Upper lobe of right lung (tissue), 1 donor: ENCODE results near the gene RIPOR3. TPM values are rescaled to one million over a fixed set of nuclear protein-coding genes. Genes with fewer than 3 reads are reported as not detected.

Experiments used
- ATAC-seq: fragments of 200-7000 bp; cut with Tn5 transposase; one replicate; pipeline ENCODE4 v1.9.1; 2020; ENCODE audit warnings: mild to moderate bottlenecking, moderate library complexity
- DNase-seq: peaks from one replicate; pipeline ENCODE4 v3.0.0-alpha.2; 2020
- H3K27ac ChIP-seq: fragments of 200-600 bp; one replicate; pipeline ENCODE4 v1.8.0; 2022
- H3K27me3 ChIP-seq: fragments of 200-600 bp; one replicate; pipeline ENCODE4 v1.8.0; 2022; ENCODE audit warnings: mild to moderate bottlenecking
- H3K36me3 ChIP-seq: fragments of 200-600 bp; one replicate; pipeline ENCODE4 v1.8.0; 2022
- H3K4me1 ChIP-seq: fragments of 200-600 bp; one replicate; pipeline ENCODE4 v1.8.0; 2022
- H3K4me3 ChIP-seq: fragments of 200-600 bp; one replicate; pipeline ENCODE4 v1.8.0; 2022; ENCODE audit warnings: mild to moderate bottlenecking
- H3K9me3 ChIP-seq: fragments of 200-600 bp; one replicate; pipeline ENCODE4 v1.8.0; 2022
- intact Hi-C: fragments of 100-400 bp; cut with DNase I; formaldehyde crosslinking; loops from one replicate; pipeline ENCODE4 v1.11.0; 2022
- total RNA-seq: library from RNA; stranded (reverse); fragmentation: NEBNext Ultra II Directional; extraction: Animal tissue kit (Norgen Biotek cat#: 25700); gene quantifications from one replicate; pipeline ENCODE4 v1.2.1, GENCODE V29; 2021
- TF ChIP-seq, protein P1 (sequence below): fragments of 200-600 bp; IDR thresholded peaks from one replicate; pipeline ENCODE4 v1.8.0; 2022; ENCODE audit warnings: antibody characterized with exemption
- donor health status: DM: no; HTN: yes; CAD: no; lungs with severe emphysema.

The RIPOR3 gene
- total RNA-seq, 1 donor from 2014 or later: 6.8 TPM

- no peak overlapping the region for H3K4me3 ChIP-seq
- intact Hi-C loops: no loop called here
- no peaks in the 10 kb centered on the region for H3K27me3 ChIP-seq
- H3K27ac ChIP-seq: no peak overlapping the region
- ATAC-seq: no peak
- peaks cover 27% of the 10 kb centered on the region for H3K4me1 ChIP-seq
- peaks cover 10% of the 10 kb centered on the region for H3K36me3 ChIP-seq
- DNase-seq: no peak
- TF ChIP-seq, protein P1, sequence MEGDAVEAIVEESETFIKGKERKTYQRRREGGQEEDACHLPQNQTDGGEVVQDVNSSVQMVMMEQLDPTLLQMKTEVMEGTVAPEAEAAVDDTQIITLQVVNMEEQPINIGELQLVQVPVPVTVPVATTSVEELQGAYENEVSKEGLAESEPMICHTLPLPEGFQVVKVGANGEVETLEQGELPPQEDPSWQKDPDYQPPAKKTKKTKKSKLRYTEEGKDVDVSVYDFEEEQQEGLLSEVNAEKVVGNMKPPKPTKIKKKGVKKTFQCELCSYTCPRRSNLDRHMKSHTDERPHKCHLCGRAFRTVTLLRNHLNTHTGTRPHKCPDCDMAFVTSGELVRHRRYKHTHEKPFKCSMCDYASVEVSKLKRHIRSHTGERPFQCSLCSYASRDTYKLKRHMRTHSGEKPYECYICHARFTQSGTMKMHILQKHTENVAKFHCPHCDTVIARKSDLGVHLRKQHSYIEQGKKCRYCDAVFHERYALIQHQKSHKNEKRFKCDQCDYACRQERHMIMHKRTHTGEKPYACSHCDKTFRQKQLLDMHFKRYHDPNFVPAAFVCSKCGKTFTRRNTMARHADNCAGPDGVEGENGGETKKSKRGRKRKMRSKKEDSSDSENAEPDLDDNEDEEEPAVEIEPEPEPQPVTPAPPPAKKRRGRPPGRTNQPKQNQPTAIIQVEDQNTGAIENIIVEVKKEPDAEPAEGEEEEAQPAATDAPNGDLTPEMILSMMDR: no peak
- no peaks in the 10 kb centered on the region for H3K9me3 ChIP-seq
Measured at GRCh38 chr20:50594231-50594590, 97.1 kb downstream of the RIPOR3 start.

- H3K9me3 ChIP-seq: no peaks in the 10 kb centered on the region
- peaks cover 27% of the 10 kb centered on the region for H3K4me1 ChIP-seq
- no peaks in the 10 kb centered on the region for H3K27me3 ChIP-seq
- no peak for ATAC-seq
- intact Hi-C loops: no loop called here
- H3K27ac ChIP-seq: peak overlapping the region; percentile 11
- no peak overlapping the region for H3K4me3 ChIP-seq
- peaks cover 10% of the 10 kb centered on the region for H3K36me3 ChIP-seq
- DNase-seq: no peak
- TF ChIP-seq, protein P1: no peak
Measured at GRCh38 chr20:50593005-50593335, 98.4 kb downstream of the RIPOR3 start.

DNA sequence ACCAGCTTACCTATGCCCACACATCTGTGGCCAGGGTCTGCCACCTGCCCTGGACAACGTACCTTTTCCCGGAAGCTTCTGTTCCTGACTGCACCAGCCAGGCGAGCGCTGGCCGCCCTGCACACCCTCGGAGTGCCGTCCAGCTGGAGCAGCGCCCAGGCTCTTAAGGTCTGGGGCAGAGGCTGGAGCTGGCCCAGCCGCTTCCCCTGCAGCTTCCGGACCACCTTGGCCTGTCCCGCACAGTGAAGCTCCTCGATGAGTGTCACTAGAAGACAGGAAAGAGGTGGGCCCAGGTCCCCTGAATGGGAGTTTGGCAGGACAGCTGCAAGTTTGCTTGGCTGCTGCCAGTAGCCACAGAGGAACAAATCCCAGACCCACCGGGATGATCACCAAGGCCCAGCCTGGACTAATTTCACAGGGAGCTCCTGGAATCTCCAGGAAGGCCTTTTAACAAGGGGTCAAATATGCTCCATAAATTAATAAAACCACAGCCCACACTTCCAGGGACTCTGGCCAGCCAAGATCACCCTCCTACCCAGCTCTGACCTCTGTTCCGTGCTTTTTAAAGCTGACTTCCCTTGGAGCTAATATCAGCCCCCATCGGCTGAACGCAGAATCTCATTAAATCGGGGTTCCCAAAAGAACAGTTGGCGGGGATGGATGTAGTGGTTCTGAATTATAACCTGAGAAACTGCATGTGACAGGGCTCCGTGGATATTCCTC is 98.9 kb downstream of the RIPOR3 start:
- intact Hi-C loops: no loop called here
- ATAC-seq (peak; percentile 51), DNase-seq (peak; percentile 89)
- Histone ChIP-seq H3K9me3 (no peaks in the 10 kb centered on the region), H3K27ac (peak overlapping the region; percentile 11), H3K4me3 (no peak overlapping the region), H3K27me3 (no peaks in the 10 kb centered on the region), H3K36me3 (peaks cover 14% of the 10 kb centered on the region), H3K4me1 (peaks cover 27% of the 10 kb centered on the region)
- TF ChIP-seq, protein P1: no peak

DNA sequence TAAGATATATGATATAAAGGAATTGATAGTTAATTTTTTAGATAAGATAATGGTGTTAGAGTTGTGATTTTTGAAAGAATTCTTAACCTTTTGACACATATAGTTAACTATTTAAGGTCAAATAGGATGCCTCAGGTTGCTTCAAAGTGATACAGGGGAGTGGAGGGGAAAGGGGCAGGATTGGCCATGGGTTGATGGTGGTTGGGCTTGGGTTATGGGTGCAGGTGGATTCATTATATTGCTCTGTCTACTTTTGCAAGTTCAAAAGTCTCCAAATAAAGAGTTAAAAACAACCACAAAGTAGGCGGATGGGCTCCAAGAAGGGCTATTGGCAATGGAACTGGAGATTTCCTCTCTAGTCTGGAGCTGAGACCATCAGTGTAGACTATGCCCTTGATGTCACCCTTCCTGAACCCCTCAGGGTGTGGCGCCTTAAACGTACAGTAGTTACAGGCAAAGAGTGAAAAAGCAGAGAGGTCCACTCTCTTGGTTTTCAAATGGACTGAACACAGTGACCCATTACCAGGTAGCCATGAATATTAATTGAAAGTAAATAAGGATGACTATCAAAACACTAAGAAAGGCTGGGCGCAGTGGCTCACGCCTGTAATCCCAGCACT is 100.0 kb downstream of the RIPOR3 start:
- TF ChIP-seq, protein P1: no peak
- ATAC-seq (no peak), DNase-seq (no peak)
- Histone ChIP-seq H3K9me3 (no peaks in the 10 kb centered on the region), H3K36me3 (peaks cover 25% of the 10 kb centered on the region), H3K27ac (no peak overlapping the region), H3K4me1 (peaks cover 27% of the 10 kb centered on the region), H3K27me3 (no peaks in the 10 kb centered on the region), H3K4me3 (no peak overlapping the region)
- intact Hi-C loops: no loop called here

DNA sequence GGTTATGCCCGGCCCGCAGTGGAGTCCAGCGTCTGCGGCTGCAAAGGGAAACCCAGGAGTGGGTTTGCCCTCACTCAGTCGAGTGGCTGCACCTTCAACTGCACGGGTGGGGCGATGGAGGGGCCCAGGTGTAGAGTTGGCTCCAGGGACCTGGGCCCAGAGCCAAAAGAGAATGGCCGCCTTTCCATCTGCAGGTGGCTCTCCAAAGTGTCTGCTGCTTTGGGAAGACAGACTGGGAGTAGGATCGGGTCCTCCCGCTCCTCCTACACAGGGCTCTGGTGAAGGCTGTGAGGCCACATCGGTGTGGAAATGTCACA is 101.0 kb downstream of the RIPOR3 start:
- Histone ChIP-seq H3K27ac (no peak overlapping the region), H3K27me3 (no peaks in the 10 kb centered on the region), H3K4me1 (peaks cover 27% of the 10 kb centered on the region), H3K9me3 (no peaks in the 10 kb centered on the region), H3K36me3 (peaks cover 35% of the 10 kb centered on the region), H3K4me3 (no peak overlapping the region)
- intact Hi-C loops: no loop called here
- TF ChIP-seq, protein P1: no peak
- DNase-seq (no peak), ATAC-seq (no peak)
